Prostate gland (tissue), 2 donors: ENCODE measurements around the gene SHANK1. TPM values are rescaled to one million over a fixed set of nuclear protein-coding genes. Genes with fewer than 3 reads are reported as not detected.

Source experiments
- DNase-seq: peaks from one replicate; pipeline ENCODE4 v3.0.0-alpha.2; 2019; ENCODE audit warnings: low spot score
- H3K27ac ChIP-seq, 2 donors: fragments of 200-600 bp; sonication (generic); 2 replicates each; pipeline ENCODE4 v1.5.1; 2017 to 2019
- H3K27me3 ChIP-seq: fragments of 200-600 bp; sonication (generic); replicated peaks from 2 replicates; pipeline ENCODE4 v1.5.1; 2019; ENCODE audit not compliant: insufficient read depth
- H3K36me3 ChIP-seq, 2 donors: fragments of 200-600 bp; sonication (generic); 1 replicate in 1 of 2; 2 replicates in 1 of 2; pipeline versions ENCODE4 v1.5.1 to v1.8.1; 2017 to 2019
- H3K4me1 ChIP-seq: fragments of 200-600 bp; sonication (generic); replicated peaks from 2 replicates; pipeline ENCODE4 v1.5.1; 2019
- H3K4me3 ChIP-seq, 2 donors: fragments of 200-600 bp; sonication (generic); 2 replicates each; pipeline ENCODE4 v1.5.1; 2017 to 2019
- H3K9me3 ChIP-seq: fragments of 200-600 bp; sonication (generic); 2 replicates; pipeline ENCODE4 v1.5.1; 2017
- POLR2A ChIP-seq: fragments of 450-650 bp; IDR thresholded peaks from one replicate; pipeline ENCODE4 v1.6.1; 2016; ENCODE audit warnings: antibody characterized with exemption, mild to moderate bottlenecking
- POLR2AphosphoS5 ChIP-seq: sonication (generic); formaldehyde crosslinking; IDR thresholded peaks from one replicate; pipeline ENCODE4 v1.6.1; 2017; ENCODE audit warnings: antibody characterized with exemption
- WGBS: methylation state at CpG from one replicate; pipeline ENCODE4 v1.1.5; 2018; 5-methylcytosine and 5-hydroxymethylcytosine counted together
- intact Hi-C: fragments of 100-400 bp; cut with DNase I; formaldehyde crosslinking; loops from one replicate; pipeline ENCODE4 v1.14.2; 2022
- total RNA-seq, 2 donors: library from RNA; depleted of rRNA; stranded (reverse); fragments of >200 nt; gene quantifications; one replicate each; pipeline ENCODE4 v1.1.0, GENCODE V29; 2016
- TF ChIP-seq, protein P1 (sequence below), 4 experiments: fragments of 200-600 bp in 2 of 4; fragments of 450-650 bp in 2 of 4; sonication (generic) in 2 of 4; IDR thresholded peaks; 1 replicate in 3 of 4; 2 replicates in 1 of 4; pipeline ENCODE4 v1.5.1; 2016 to 2019; ENCODE audit warnings: antibody characterized with exemption in 4 of 4, mild to moderate bottlenecking in 2 of 4, moderate library complexity in 2 of 4

The SHANK1 gene
- total RNA-seq, 2 donors from 2014 or later, result 0.91 to 2.3 TPM

DNA sequence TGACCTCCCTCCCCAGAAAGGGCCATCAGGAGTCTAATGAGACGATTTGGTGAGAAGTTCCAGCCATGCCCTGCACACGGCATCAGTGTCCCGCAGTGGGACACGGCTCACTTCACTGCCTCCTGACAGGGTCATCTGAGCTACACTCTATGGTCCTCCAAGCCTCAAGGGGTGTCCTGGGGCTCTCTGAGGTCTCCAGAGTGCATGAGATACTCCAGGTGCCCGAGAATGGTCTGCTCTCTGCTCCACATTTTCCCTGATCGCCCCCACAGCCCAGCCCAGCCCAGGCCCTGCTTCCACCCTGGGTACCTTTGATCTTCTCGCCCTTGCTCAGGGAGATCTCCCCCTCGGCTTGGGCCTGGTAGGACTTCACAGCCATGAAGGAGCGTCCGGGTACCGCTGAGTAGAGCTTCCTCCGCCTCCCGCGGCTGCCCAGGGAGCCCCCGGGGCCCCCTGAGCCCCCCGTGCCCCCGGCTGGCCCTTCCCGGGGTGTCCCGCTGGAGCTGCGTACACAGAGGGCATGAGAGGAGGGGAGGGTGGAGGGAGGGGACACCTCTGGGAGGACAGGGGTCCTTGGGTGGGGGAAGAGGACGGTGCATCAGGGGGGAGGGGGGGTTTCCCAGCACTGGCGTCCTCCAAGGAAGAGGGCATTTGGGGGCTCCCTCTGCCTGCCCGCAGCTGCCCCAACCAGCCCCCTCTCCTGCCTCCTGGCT lies 17.3 kb downstream of the SHANK1 start:
- no peaks in the 10 kb centered on the region for H3K9me3 ChIP-seq

DNA sequence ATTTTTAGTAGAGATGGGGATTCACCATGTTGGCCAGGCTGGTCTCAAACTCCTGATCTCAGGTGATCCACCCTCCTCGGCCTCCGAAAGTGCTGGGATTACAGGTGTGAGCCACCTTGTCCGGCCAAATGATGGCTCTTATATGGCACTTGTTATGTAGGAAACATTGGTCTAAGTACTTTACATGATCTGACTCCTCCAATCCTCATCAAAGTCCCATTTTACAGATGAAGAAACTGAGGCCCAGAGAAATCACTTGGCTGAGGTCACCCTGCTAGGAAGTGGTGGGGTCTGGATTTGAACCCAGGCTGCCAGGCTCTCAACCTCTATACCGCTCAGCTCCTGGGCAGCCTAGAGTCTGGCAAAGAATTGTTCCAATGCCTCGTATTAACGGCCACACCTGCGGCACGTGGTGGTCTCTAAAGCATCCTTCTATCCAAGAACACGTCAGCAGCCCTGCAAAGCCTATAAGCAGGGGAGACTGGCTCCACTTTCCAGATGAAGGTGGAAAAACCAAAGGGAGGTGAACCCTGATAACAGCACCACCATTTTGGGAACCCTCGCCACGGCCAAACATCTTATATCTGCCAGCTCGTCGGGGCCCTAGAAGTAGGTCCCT lies 18.1 kb downstream of the SHANK1 start:
- no peak for TF ChIP-seq POLR2AphosphoS5
- TF ChIP-seq POLR2A, result no peak
- DNase-seq, result no peak
- H3K27me3 ChIP-seq, result peaks cover 12% of the 10 kb centered on the region

More for the DNA sequence above, 17.3 kb downstream of the SHANK1 start:
- Histone ChIP-seq H3K27ac (no peak overlapping the region), H3K4me1 (no peaks in the 10 kb centered on the region), H3K4me3 (no peak overlapping the region), H3K27me3 (peaks cover 9% of the 10 kb centered on the region), H3K36me3 (no peaks in the 10 kb centered on the region)
- TF ChIP-seq, protein P1, sequence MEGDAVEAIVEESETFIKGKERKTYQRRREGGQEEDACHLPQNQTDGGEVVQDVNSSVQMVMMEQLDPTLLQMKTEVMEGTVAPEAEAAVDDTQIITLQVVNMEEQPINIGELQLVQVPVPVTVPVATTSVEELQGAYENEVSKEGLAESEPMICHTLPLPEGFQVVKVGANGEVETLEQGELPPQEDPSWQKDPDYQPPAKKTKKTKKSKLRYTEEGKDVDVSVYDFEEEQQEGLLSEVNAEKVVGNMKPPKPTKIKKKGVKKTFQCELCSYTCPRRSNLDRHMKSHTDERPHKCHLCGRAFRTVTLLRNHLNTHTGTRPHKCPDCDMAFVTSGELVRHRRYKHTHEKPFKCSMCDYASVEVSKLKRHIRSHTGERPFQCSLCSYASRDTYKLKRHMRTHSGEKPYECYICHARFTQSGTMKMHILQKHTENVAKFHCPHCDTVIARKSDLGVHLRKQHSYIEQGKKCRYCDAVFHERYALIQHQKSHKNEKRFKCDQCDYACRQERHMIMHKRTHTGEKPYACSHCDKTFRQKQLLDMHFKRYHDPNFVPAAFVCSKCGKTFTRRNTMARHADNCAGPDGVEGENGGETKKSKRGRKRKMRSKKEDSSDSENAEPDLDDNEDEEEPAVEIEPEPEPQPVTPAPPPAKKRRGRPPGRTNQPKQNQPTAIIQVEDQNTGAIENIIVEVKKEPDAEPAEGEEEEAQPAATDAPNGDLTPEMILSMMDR (IDR thresholded peaks at IDR 0.05), result no peak
- TF ChIP-seq POLR2A (no peak), POLR2AphosphoS5 (no peak)
- DNase-seq, result no peak
- WGBS, result 57% methylated on average over 17 of the region's 23 CpGs
- intact Hi-C loops, result no loop called here

DNA sequence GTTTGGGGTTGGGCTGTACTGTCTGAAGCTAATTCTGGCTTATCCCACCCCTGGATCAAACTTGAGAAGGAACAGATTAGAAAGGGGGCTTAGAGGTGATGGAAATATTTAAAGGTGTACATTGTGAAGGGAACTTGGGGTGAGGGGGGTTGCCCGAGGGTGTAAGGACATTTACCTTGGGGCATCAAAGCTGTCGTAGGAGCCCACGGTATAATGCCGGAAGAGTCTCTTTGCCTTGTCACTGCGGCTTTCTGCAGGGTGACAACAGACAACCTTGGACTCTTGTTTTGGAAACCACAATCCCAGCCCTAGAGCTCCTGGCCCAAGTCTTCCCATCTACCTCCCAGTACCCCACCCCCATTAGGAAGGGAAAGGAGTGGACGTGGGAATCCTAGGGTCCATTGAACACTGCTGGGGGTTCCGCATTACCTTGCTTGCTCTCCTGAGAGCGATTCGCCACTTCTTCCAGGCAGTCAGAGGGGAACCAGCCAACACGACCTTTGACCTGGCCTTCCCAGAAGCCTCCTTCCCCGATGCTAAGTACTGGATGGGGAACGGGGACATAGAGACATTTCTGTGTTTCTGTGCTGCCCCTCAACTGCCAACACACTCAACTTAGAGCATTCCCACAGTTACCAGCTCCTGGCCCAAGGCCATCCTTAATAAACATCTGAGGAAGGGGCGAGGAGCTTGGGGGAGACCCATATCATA lies 22.0 kb downstream of the SHANK1 start:
- Histone ChIP-seq H3K4me1 (no peaks in the 10 kb centered on the region), H3K27ac (no peak overlapping the region), H3K4me3 (no peak overlapping the region), H3K27me3 (peaks cover 34% of the 10 kb centered on the region), H3K9me3 (no peaks in the 10 kb centered on the region), H3K36me3 (no peaks in the 10 kb centered on the region)
- intact Hi-C loops, result no loop called here
- TF ChIP-seq POLR2A (no peak), POLR2AphosphoS5 (no peak)
- TF ChIP-seq, protein P1 (IDR thresholded peaks at IDR 0.05), result no peak
- 64% methylated on average over 13 of the region's 13 CpGs for WGBS
- no peak for DNase-seq

More for the DNA sequence above, 18.1 kb downstream of the SHANK1 start:
- Histone ChIP-seq H3K36me3 (no peaks in the 10 kb centered on the region), H3K27ac (no peak overlapping the region), H3K4me1 (no peaks in the 10 kb centered on the region), H3K9me3 (no peaks in the 10 kb centered on the region), H3K4me3 (no peak overlapping the region)
- intact Hi-C loops, result no loop called here
- WGBS, result 90% methylated on average over 13 of the region's 13 CpGs

DNA sequence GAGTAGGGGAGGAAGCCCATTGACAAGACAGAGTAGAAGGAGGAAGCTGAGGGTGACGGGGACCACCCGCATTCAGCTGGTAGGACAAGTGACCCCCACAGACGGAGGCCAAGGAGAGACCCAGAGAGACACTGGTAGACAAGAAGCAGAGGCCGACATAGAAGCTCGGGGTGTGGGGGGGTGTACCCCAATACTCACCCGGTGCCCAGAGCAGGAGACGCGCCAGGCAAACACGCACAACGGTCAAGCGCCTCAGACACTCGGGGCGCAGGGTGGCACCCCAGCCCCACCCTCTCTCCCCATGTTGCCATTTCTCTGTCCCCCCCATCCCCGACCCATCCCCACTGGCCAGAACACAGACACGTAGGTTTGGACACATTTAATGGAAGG lies 23.5 kb downstream of the SHANK1 start:
- Histone ChIP-seq H3K27ac (no peak overlapping the region), H3K4me1 (no peaks in the 10 kb centered on the region), H3K36me3 (no peaks in the 10 kb centered on the region), H3K4me3 (no peak overlapping the region), H3K27me3 (peaks cover 34% of the 10 kb centered on the region), H3K9me3 (no peaks in the 10 kb centered on the region)
- intact Hi-C loops, result no loop called here
- WGBS, result 48% methylated on average over 15 of the region's 15 CpGs
- no peak for DNase-seq
- no peak for TF ChIP-seq POLR2A
- no peak for TF ChIP-seq POLR2AphosphoS5
- TF ChIP-seq, protein P1 (IDR thresholded peaks at IDR 0.05), result no peak

DNA sequence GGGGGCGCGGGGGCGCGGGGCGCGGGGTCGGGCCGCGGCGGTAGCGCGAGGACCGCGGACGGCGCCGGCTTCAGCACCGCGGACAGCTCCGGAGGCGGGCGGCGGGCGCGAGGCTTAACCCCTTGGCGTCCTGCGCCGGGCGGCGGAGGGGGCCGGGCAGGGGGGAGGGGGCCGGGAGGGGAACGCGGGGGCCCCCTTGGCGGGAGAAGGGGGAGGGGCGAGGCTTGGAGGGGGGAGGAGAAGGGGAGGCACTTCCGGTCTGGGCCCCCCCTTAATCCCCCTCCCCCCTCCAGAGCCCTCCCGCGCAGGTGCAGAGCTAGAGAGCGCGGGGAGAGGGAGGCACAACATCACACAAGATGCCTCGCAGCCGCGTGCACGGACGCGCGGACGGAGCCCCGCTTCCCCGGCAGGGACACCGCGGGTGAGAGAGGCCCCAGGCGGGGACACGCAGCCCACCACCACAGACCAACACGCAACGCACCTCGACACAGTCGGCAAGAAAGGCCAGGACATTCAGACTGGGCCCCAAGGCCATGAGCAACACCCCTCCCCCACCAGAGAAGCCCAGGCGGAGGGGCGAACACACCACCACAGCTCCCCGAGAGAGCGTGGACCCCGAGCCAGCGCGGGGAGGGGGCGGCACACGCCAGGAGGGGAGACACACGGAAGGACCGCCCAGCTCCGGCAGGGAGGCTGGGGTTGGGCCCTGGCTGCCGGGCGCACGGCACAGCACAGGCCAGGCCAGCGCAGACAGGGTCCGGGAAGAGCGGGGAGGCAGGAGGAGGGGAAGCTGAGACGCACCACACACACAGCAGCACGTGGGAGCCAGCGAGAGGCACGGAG lies 24.1 kb downstream of the SHANK1 start:
- H3K27me3 ChIP-seq, result peaks cover 34% of the 10 kb centered on the region
- no peaks in the 10 kb centered on the region for H3K9me3 ChIP-seq
- intact Hi-C loops, result no loop called here
- H3K4me3 ChIP-seq, result no peak overlapping the region
- H3K27ac ChIP-seq, result no peak overlapping the region
- DNase-seq, result no peak
- H3K4me1 ChIP-seq, result no peaks in the 10 kb centered on the region
- WGBS, result 1% methylated on average over 44 of the region's 81 CpGs
- H3K36me3 ChIP-seq, result no peaks in the 10 kb centered on the region
- TF ChIP-seq, protein P1 (IDR thresholded peaks at IDR 0.05), result no peak
- TF ChIP-seq POLR2AphosphoS5 (no peak), POLR2A (no peak)
